Fibroblast of mammary gland (primary cell): ENCODE measurements around the gene LTBP1.

ENCODE experiments used
- DNase-seq: peaks from one replicate; pipeline ENCODE4 v3.0.0-alpha.2; 2010; ENCODE audit warnings: low read depth
- H3K4me3 ChIP-seq: 2 replicates; pipeline ENCODE4 v1.5.1; 2011; ENCODE audit warnings: low read depth, mild to moderate bottlenecking, low read length, moderate library complexity; ENCODE audit not compliant: control insufficient read depth
- TF ChIP-seq, protein P1 (sequence below): conservative IDR thresholded peaks from 2 replicates; pipeline ENCODE4 v1.5.1; 2011; ENCODE audit warnings: low read depth, low read length, inconsistent platforms; ENCODE audit not compliant: control insufficient read depth, insufficient read depth

LTBP1 gene

GRCh38 chr2:33256162-33256755, 309.5 kb downstream of the LTBP1 start:
- H3K4me3 ChIP-seq, result no peak overlapping the region
- TF ChIP-seq, protein P1, sequence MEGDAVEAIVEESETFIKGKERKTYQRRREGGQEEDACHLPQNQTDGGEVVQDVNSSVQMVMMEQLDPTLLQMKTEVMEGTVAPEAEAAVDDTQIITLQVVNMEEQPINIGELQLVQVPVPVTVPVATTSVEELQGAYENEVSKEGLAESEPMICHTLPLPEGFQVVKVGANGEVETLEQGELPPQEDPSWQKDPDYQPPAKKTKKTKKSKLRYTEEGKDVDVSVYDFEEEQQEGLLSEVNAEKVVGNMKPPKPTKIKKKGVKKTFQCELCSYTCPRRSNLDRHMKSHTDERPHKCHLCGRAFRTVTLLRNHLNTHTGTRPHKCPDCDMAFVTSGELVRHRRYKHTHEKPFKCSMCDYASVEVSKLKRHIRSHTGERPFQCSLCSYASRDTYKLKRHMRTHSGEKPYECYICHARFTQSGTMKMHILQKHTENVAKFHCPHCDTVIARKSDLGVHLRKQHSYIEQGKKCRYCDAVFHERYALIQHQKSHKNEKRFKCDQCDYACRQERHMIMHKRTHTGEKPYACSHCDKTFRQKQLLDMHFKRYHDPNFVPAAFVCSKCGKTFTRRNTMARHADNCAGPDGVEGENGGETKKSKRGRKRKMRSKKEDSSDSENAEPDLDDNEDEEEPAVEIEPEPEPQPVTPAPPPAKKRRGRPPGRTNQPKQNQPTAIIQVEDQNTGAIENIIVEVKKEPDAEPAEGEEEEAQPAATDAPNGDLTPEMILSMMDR, result no peak
- DNase-seq, result no peak

DNA sequence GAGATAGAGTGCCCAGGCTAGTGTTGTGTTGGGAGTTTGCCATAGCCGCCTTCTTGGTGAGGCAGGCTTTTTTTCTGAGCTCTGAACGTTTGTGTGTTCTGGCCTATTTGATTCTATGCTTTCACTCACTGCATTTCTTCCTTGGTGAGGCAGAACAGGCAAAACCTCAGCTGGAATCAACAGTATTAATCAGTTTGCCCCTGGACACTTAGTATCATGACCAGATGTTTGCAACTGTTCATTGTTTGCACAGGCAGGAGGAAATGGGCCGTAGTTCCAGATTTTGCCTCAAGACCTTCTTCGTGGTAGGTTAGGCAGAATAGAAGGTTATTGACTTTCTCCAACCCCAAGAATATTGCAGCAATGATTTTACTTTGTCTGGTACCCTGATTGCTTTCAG, 311.6 kb downstream of the LTBP1 start:
- TF ChIP-seq, protein P1, result no peak
- no peak overlapping the region for H3K4me3 ChIP-seq
- no peak for DNase-seq

DNA sequence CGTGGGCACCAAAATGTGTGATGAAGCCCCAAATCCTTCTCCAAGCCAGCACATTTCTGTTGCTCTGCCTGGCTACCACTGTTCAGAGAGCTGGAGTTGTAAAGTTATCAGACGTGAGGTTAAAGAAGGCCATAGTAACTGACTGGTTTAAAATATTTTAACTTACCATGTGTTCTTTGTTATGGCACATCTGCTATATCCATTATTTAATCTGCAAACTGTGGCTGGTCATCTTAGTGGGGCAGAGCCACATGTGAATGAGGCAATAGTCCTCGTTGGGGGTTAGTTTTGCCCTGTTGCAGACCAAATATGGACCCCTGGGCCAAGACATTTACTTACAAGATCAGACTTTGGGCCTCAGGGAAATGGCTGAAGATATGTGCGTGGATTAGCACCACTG, 315.3 kb downstream of the LTBP1 start:
- H3K4me3 ChIP-seq, result no peak overlapping the region
- DNase-seq, result no peak
- TF ChIP-seq, protein P1, result no peak

DNA sequence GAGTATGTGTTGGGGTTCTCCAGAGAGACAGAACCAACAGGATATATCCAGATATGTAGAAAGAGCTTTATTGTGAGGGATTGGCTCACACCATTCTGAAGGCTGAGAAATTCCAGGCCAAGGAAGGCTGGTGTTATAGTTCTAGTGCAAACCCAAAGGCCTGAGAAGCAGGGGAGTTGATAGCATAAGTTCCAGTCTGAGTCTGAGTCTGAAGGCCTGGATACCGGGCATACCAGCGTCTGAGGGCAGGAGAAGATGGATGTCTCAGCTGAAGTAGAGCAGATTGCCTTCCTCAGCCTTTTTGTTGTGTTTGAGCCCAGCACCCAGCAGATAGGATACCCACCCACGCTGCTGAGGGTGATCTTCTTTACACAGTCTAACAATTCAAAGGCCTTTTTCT, 318.0 kb downstream of the LTBP1 start:
- DNase-seq, result no peak
- no peak overlapping the region for H3K4me3 ChIP-seq
- TF ChIP-seq, protein P1, result no peak

DNA sequence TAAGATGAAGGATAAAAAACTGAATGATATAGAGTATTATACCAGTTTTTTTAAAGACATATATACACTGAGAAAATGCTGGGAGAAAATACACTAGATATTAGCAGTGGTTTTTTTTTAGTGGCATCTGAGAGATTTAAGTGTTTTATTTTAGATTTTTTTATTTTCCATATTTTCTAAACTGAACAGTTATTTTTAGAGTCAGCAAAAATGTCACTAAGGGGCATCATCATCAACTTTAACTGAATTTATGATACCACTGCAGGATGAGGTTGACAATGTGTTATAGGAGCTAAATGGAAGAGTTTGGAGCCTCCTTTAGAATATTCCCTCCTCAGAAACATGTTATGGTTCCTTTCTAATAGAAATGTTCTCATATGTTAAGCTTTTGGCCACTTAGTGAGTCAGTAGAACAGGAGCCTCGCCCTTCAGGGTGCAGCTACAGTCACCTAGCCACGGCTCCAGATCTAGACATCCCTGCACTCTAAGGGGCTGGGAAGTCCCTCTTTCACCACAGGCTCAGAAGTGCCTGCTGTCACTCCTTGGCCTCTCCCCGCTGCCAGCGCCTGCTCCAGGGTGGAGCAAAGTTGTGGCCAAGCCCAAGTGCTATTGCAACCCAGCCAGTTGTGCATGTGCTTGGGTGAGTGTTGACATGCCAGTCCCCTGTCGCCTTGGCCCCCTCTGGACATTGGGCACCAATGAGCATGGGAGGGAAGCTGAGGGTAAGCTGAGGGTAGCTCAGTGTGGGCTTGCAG, 319.0 kb downstream of the LTBP1 start:
- DNase-seq, result no peak
- TF ChIP-seq, protein P1, result no peak

GRCh38 chr2:33266467-33266866, 319.7 kb downstream of the LTBP1 start:
- TF ChIP-seq, protein P1, result no peak
- H3K4me3 ChIP-seq, result no peak overlapping the region
- DNase-seq, result no peak

More for the DNA sequence above, 319.0 kb downstream of the LTBP1 start:
- no peak overlapping the region for H3K4me3 ChIP-seq
